Measurements from ENCODE around the gene LMNB1.

GRCh38 chr5:126831156-126831555 is 54.2 kb downstream of the LMNB1 start:
- TF ChIP-seq CTCF (IDR thresholded peaks at IDR 0.05) (no peak), POLR2A (IDR thresholded peaks at IDR 0.05) (no peak)
